ENCODE measurements around the gene MAN1A1.

- TF ChIP-seq, protein P1, sequence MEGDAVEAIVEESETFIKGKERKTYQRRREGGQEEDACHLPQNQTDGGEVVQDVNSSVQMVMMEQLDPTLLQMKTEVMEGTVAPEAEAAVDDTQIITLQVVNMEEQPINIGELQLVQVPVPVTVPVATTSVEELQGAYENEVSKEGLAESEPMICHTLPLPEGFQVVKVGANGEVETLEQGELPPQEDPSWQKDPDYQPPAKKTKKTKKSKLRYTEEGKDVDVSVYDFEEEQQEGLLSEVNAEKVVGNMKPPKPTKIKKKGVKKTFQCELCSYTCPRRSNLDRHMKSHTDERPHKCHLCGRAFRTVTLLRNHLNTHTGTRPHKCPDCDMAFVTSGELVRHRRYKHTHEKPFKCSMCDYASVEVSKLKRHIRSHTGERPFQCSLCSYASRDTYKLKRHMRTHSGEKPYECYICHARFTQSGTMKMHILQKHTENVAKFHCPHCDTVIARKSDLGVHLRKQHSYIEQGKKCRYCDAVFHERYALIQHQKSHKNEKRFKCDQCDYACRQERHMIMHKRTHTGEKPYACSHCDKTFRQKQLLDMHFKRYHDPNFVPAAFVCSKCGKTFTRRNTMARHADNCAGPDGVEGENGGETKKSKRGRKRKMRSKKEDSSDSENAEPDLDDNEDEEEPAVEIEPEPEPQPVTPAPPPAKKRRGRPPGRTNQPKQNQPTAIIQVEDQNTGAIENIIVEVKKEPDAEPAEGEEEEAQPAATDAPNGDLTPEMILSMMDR (IDR thresholded peaks at IDR 0.05) = no peak
- no peak for TF ChIP-seq POLR2A (IDR thresholded peaks at IDR 0.05)
These were observed 7.1 kb downstream of the MAN1A1 start for GRCh38 chr6:119342430-119342829.

All from thyroid gland (tissue), 4 donors.